ENCODE measurements around the gene DCTN4. TPM values are rescaled to one million over a fixed set of nuclear protein-coding genes. Genes with fewer than 3 reads are reported as not detected.

Gene DCTN4
- total RNA-seq, 1 donor from 2014 or later, result 46.6 TPM

- intact Hi-C loops (cut with micrococcal nuclease), result no loop called here
Observed at GRCh38 chr5:150672237-150672883, 86.5 kb downstream of the DCTN4 start.

GRCh38 chr5:150671509-150672236, 87.1 kb downstream of the DCTN4 start:
- intact Hi-C loops (cut with micrococcal nuclease), result no loop called here

- intact Hi-C loops (cut with micrococcal nuclease), result no loop called here
Observed at GRCh38 chr5:150670948-150671310, 87.9 kb downstream of the DCTN4 start.

GRCh38 chr5:150670275-150670947, 88.4 kb downstream of the DCTN4 start:
- intact Hi-C loops (cut with micrococcal nuclease), result no loop called here

GRCh38 chr5:150665044-150665443, 93.8 kb downstream of the DCTN4 start:
- intact Hi-C loops (cut with micrococcal nuclease), result no loop called here

- intact Hi-C loops (cut with micrococcal nuclease), result no loop called here
Observed at GRCh38 chr5:150663936-150664335, 94.9 kb downstream of the DCTN4 start.

GRCh38 chr5:150662731-150663516, 95.9 kb downstream of the DCTN4 start:
- intact Hi-C loops (cut with micrococcal nuclease), result no loop called here

- intact Hi-C loops (cut with micrococcal nuclease), result no loop called here
Observed at GRCh38 chr5:150661821-150662596, 96.8 kb downstream of the DCTN4 start.

- intact Hi-C loops (cut with micrococcal nuclease), result no loop called here
Observed at GRCh38 chr5:150661086-150661485, 97.7 kb downstream of the DCTN4 start, which contains the start of gene MYOZ3. Gene MYOZ3 (plus strand): TSS chr5:150661251. CDS start chr5:150662942, 1,691 bp downstream.

- intact Hi-C loops (cut with micrococcal nuclease), result no loop called here
Observed at GRCh38 chr5:150660108-150660831, 98.5 kb downstream of the DCTN4 start.

GRCh38 chr5:150659360-150660107, 99.3 kb downstream of the DCTN4 start:
- intact Hi-C loops (cut with micrococcal nuclease), result loop anchor here (5.0 kb wide), 1 partner anchor 302 kb away; the partner anchor contains the start of gene TCOF1

GRCh38 chr5:150658699-150659265, 100.0 kb downstream of the DCTN4 start:
- intact Hi-C loops (cut with micrococcal nuclease), result loop anchor here (5.0 kb wide), 1 partner anchor 301 kb away; the partner anchor contains the start of gene TCOF1

Other genes starting within 250 kb of the DCTN4 start
- gene SYNPO, start 118.4 kb downstream of the DCTN4 start, total RNA-seq, result not detected in 2 replicates
- gene MYOZ3, start 97.8 kb downstream of the DCTN4 start, total RNA-seq, result 0.10 TPM in 1 of 2 replicates, not detected in the other
- 71.7 and 74.7 TPM in 2 replicates for gene RBM22, start 58.0 kb downstream of the DCTN4 start, total RNA-seq
- 16.7 and 18.6 TPM in 2 replicates for gene SMIM3, start 19.7 kb upstream of the DCTN4 start, total RNA-seq
- gene IRGM, start 87.5 kb upstream of the DCTN4 start, total RNA-seq, result 1.1 and 2.0 TPM in 2 replicates
- 0.54 and 0.61 TPM in 2 replicates for gene ZNF300, start 146.0 kb upstream of the DCTN4 start, total RNA-seq